Left cardiac atrium (tissue), 4 donors: ENCODE results near the gene CHPF. TPM values are rescaled to one million over a fixed set of nuclear protein-coding genes. Genes with fewer than 3 reads are reported as not detected.

Source experiments
- ATAC-seq, 2 donors: fragments of 200-7000 bp; cut with Tn5 transposase; one replicate each; pipeline ENCODE4 v1.9.1; 2020; ENCODE audit warnings: mild to moderate bottlenecking in 2 of 2, moderate library complexity in 2 of 2
- DNase-seq: peaks from one replicate; pipeline ENCODE4 v3.0.0-alpha.2; 2020
- intact Hi-C, 2 donors: fragments of 100-400 bp; cut with DNase I; formaldehyde crosslinking; loops; one replicate each; pipeline versions ENCODE4 v1.14.1 to v1.15.1; 2022 to 2023
- total RNA-seq, 2 donors: library from RNA; stranded (reverse); fragmentation: NEBNext Ultra II Directional; extraction: Animal tissue kit (Norgen Biotek cat#: 25700); gene quantifications; one replicate each; pipeline ENCODE4 v1.2.1, GENCODE V29; 2021
- donor health status: DM: no; HTN: yes; CAD: no.
- donor health status: DM: no; HTN: yes; CAD: no; lungs with severe emphysema.
- donor health status: DM: yes; HTN: yes; CAD: no.
- donor health status: Dilated cardiomyopathy.

CHPF gene
- total RNA-seq, 2 donors from 2014 or later, result 72.4 to 113 TPM

GRCh38 chr2:219508444-219508734 is 35.2 kb downstream of the CHPF start:
- intact Hi-C loops, result no loop called here
- DNase-seq (no peak), ATAC-seq (no peak)

- peak; percentile 5 to 24 for ATAC-seq
- intact Hi-C loops, result no loop called here
- DNase-seq, result no peak
These were observed 35.8 kb downstream of the CHPF start for GRCh38 chr2:219507581-219508443.

GRCh38 chr2:219506802-219507526 is 36.6 kb downstream of the CHPF start:
- intact Hi-C loops, result no loop called here
- no peak for ATAC-seq

GRCh38 chr2:219506153-219506801 is 37.3 kb downstream of the CHPF start:
- ATAC-seq, result no peak
- no peak for DNase-seq
- intact Hi-C loops, result no loop called here

More at GRCh38 chr2:219506802-219507526, 36.6 kb downstream of the CHPF start:
- DNase-seq, result no peak

GRCh38 chr2:219505585-219505984 is 38.0 kb downstream of the CHPF start:
- no peak for DNase-seq
- no peak for ATAC-seq
- intact Hi-C loops, result no loop called here

- no peak for ATAC-seq
- DNase-seq, result no peak
- intact Hi-C loops, result no loop called here
These were observed 41.0 kb downstream of the CHPF start for GRCh38 chr2:219502618-219503017.

- no peak for DNase-seq
- no peak for ATAC-seq
- intact Hi-C loops, result no loop called here
These were observed 41.8 kb downstream of the CHPF start for GRCh38 chr2:219501849-219502248.

GRCh38 chr2:219500135-219500534 is 43.5 kb downstream of the CHPF start:
- no peak for ATAC-seq
- no peak for DNase-seq
- intact Hi-C loops, result loop anchor here in 1 of 2 donors (1.0 kb wide), 1 partner anchor 24 kb away; no protein-coding TSS in a partner anchor

GRCh38 chr2:219499555-219499954 is 44.1 kb downstream of the CHPF start:
- intact Hi-C loops, result no loop called here

GRCh38 chr2:219499058-219499307 is 44.6 kb downstream of the CHPF start:
- intact Hi-C loops, result no loop called here
- ATAC-seq (no peak), DNase-seq (no peak)

More at GRCh38 chr2:219499555-219499954, 44.1 kb downstream of the CHPF start:
- no peak for DNase-seq
- no peak for ATAC-seq

GRCh38 chr2:219498280-219499057 is 45.1 kb downstream of the CHPF start, which contains the start of gene GMPPA:
Gene GMPPA (plus strand): TSS chr2:219498891. CDS start chr2:219499976, 1,085 bp downstream.
- DNase-seq, result peak; percentile 96
- ATAC-seq, result peak; percentile 86 to 89
- intact Hi-C loops, result no loop called here

- peak; percentile 96 for DNase-seq
These were observed 45.9 kb downstream of the CHPF start for GRCh38 chr2:219497495-219498279.

GRCh38 chr2:219496825-219497494 is 46.6 kb downstream of the CHPF start:
- DNase-seq (peak; percentile 52), ATAC-seq (peak in 1 of 2 donors; percentile 0)
- intact Hi-C loops, result no loop called here

More at GRCh38 chr2:219497495-219498279, 45.9 kb downstream of the CHPF start:
- peak; percentile 84 to 89 for ATAC-seq
- intact Hi-C loops, result no loop called here

GRCh38 chr2:219496247-219496824 is 47.3 kb downstream of the CHPF start:
- intact Hi-C loops, result no loop called here
- ATAC-seq (no peak), DNase-seq (no peak)

GRCh38 chr2:219495531-219496122 is 48.0 kb downstream of the CHPF start:
- intact Hi-C loops, result no loop called here
- ATAC-seq (peak in 1 of 2 donors; percentile 14), DNase-seq (peak; percentile 67)

- DNase-seq, result no peak
- intact Hi-C loops, result no loop called here
- ATAC-seq, result no peak
These were observed 48.6 kb downstream of the CHPF start for GRCh38 chr2:219494952-219495530.

GRCh38 chr2:219493086-219493485 is 50.5 kb downstream of the CHPF start:
- no peak for DNase-seq
- no peak for ATAC-seq
- intact Hi-C loops, result no loop called here
